ENCODE data around the gene DDX1. TPM values are rescaled to one million over a fixed set of nuclear protein-coding genes. Genes with fewer than 3 reads are reported as not detected.
A peak's percentile ranks its signal among the peaks of the same experiment; 100 is the strongest.

DDX1 gene
- total and polyA plus RNA-seq, 9 of the 15 experiments (the other 6 are each of a cell fraction or from before 2014, with no cell fraction given) = 116 to 277 (median 232) TPM

- no peak for TF ChIP-seq MXD1 (CRISPR knock-in tag; IDR thresholded peaks at IDR 0.05; ENCODE audit: borderline replicate concordance, poor library complexity, severe bottlenecking)
- no peak for TF ChIP-seq CUX1 (CRISPR knock-in tag; IDR thresholded peaks at IDR 0.05)
- TF ChIP-seq HCFC1 (IDR thresholded peaks at IDR 0.05; ENCODE audit: low read depth, low read length) = peak; percentile 70
- peak; percentile 74 for TF ChIP-seq POLR2A (conservative IDR thresholded peaks at IDR 0.05)
- no peak for TF ChIP-seq HNRNPH1 (optimal IDR thresholded peaks at IDR 0.05; ENCODE audit: low read depth, low read length)
- TF ChIP-seq SOX6 (IDR thresholded peaks at IDR 0.05) = peak; percentile 45; the same call in 1 of the 2 replicates
- 0 out of 4 replicates have a peak, but pooled peaks have one; percentile 15 to 23 for TF ChIP-seq KDM1A (IDR thresholded peaks at IDR 0.05)
- TF ChIP-seq KLF6 (CRISPR knock-in tag; IDR thresholded peaks at IDR 0.05; ENCODE audit: borderline replicate concordance) = no peak
- peak; percentile 60 for TF ChIP-seq EP300 (IDR thresholded peaks at IDR 0.05; ENCODE audit: low read length)
- TF ChIP-seq NBN (IDR thresholded peaks at IDR 0.05; ENCODE audit: low read depth) = no peak
- TF ChIP-seq HMBOX1 (IDR thresholded peaks at IDR 0.05) = 0 out of 2 replicates have a peak, but pooled peaks have one; percentile 32
- TF ChIP-seq MEIS2 (IDR thresholded peaks at IDR 0.05; ENCODE audit: partially characterized antibody) = no peak
- TF ChIP-seq VEZF1 (CRISPR knock-in tag; IDR thresholded peaks at IDR 0.05) = peak; percentile 50; the same call in 1 of the 2 replicates
- peak in 1 of 2 experiments; percentile 47; a peak in 1 of 4 replicates for TF ChIP-seq CSDE1 (IDR thresholded peaks at IDR 0.05)
- TF ChIP-seq E4F1 (CRISPR knock-in tag; IDR thresholded peaks at IDR 0.05; ENCODE audit: borderline replicate concordance) = peak; percentile 12; the same call in 1 of the 2 replicates
- 0 out of 2 replicates have a peak, but pooled peaks have one; percentile 14 for TF ChIP-seq NFE2 (IDR thresholded peaks at IDR 0.05; ENCODE audit: low read depth)
- TF ChIP-seq ZC3H11A (IDR thresholded peaks at IDR 0.05; ENCODE audit: low read depth, low read length) = no peak
- TF ChIP-seq BCOR (IDR thresholded peaks at IDR 0.05) = 0 out of 2 replicates have a peak, but pooled peaks have one; percentile 6
- peak; percentile 65 for TF ChIP-seq ZFX (CRISPR knock-in tag; IDR thresholded peaks at IDR 0.05)
Observed at GRCh38 chr2:15560988-15561573, 30.6 kb upstream of the DDX1 start, which contains the start of gene NBAS (continued).

All from K562 (cell line).